HL-60 (cell line): Measurements from ENCODE around the gene TUBGCP2.

Experiments used
- DNase-seq, 2 experiments: peaks; one replicate each; pipeline ENCODE4 v3.0.0-alpha.2; 2010 to 2020; ENCODE audit warnings: low read depth in 1 of 2, low spot score in 1 of 2
- H3K27ac ChIP-seq: fragments of 250-450 bp; sonication (Bioruptor Pico); replicated peaks from 2 replicates; pipeline ENCODE4 v1.5.1; 2020; ENCODE audit warnings: mild to moderate bottlenecking, moderate library complexity
- H3K27me3 ChIP-seq: fragments of 250-450 bp; sonication (Bioruptor Pico); 2 replicates; pipeline ENCODE4 v1.5.1; 2021; ENCODE audit warnings: mild to moderate bottlenecking, moderate library complexity; ENCODE audit not compliant: insufficient read depth, poor library complexity, severe bottlenecking
- H3K4me3 ChIP-seq: replicated peaks from 2 replicates; pipeline ENCODE4 v1.5.1; 2011; ENCODE audit warnings: mild to moderate bottlenecking, control low read depth, low read length; ENCODE audit not compliant: insufficient read depth
- CTCF ChIP-seq: IDR thresholded peaks from one replicate; pipeline ENCODE4 v1.5.1; 2011; ENCODE audit warnings: low read length, control low read depth, inconsistent platforms; ENCODE audit not compliant: insufficient read depth
- GABPA ChIP-seq: IDR thresholded peaks from 2 replicates; pipeline ENCODE4 v1.6.1; 2012; ENCODE audit warnings: low read depth
- POLR2AphosphoS5 ChIP-seq: IDR thresholded peaks from 2 replicates; pipeline ENCODE4 v1.6.1; 2012; ENCODE audit warnings: low read depth
- REST ChIP-seq: IDR thresholded peaks from 2 replicates; pipeline ENCODE4 v1.6.1; 2012; ENCODE audit warnings: low read depth; ENCODE audit not compliant: insufficient replicate concordance
- SPI1 ChIP-seq: IDR thresholded peaks from 2 replicates; pipeline ENCODE4 v1.6.1; 2012; ENCODE audit warnings: low read depth, mild to moderate bottlenecking, borderline replicate concordance

Gene TUBGCP2

GRCh38 chr10:133337370-133337725 lies 28.7 kb upstream of the TUBGCP2 start:
- Histone ChIP-seq H3K4me3 (no peak overlapping the region), H3K27me3 (peaks cover 29% of the 10 kb centered on the region), H3K27ac (no peak overlapping the region)
- no peak for DNase-seq
- TF ChIP-seq REST, result no peak
- TF ChIP-seq GABPA, result no peak
- TF ChIP-seq CTCF, result no peak
- TF ChIP-seq POLR2AphosphoS5, result no peak
- no peak for TF ChIP-seq SPI1

- TF ChIP-seq GABPA (no peak), CTCF (no peak), SPI1 (no peak), POLR2AphosphoS5 (peak; percentile 82)
- peak in 1 of 2 experiments; percentile 76 for DNase-seq
- Histone ChIP-seq H3K4me3 (no peak within 1 kb of the TSS), H3K27me3 (peaks cover 29% of the 10 kb centered on the region), H3K27ac (no peak within 1 kb of the TSS)
Measured at GRCh38 chr10:133336577-133337369, 28.1 kb upstream of the TUBGCP2 start, which contains the start of gene CALY. CALY (minus strand) TSS chr10:133336896; CDS start chr10:133328989, 7,907 bp downstream.

- no peak for DNase-seq
- no peak overlapping the region for H3K4me3 ChIP-seq
- no peak overlapping the region for H3K27ac ChIP-seq
- TF ChIP-seq POLR2AphosphoS5 (no peak), SPI1 (no peak), GABPA (no peak), CTCF (no peak), REST (no peak)
- H3K27me3 ChIP-seq, result peaks cover 29% of the 10 kb centered on the region
Measured at GRCh38 chr10:133336118-133336576, 27.5 kb upstream of the TUBGCP2 start.
